Measurements from ENCODE around the gene BAIAP2. TPM values are rescaled to one million over a fixed set of nuclear protein-coding genes. Genes with fewer than 3 reads are reported as not detected.

Gene BAIAP2
- total RNA-seq, 2 experiments from 2014 or later: 5.9 to 6.3 TPM

- Mint-ChIP-seq H3K9me3 (no peaks in the 10 kb centered on the region), H3K4me1 (ENCODE audit: low read depth) (no peaks in the 10 kb centered on the region), H3K4me3 (no peak overlapping the region), H3K27me3 (peaks cover 13% of the 10 kb centered on the region), H3K27ac (no peak overlapping the region), H3K36me3 (ENCODE audit: low read depth) (no peaks in the 10 kb centered on the region)
- no peak for TF ChIP-seq CTCF (IDR thresholded peaks at IDR 0.05)
- POLR2A ChIA-PET: no interaction called here
- DNase-seq: no peak
- CTCF ChIA-PET: no interaction called here
- no peak for ATAC-seq
- intact Hi-C loops (cut with micrococcal nuclease): no loop called here
These were observed 129.7 kb downstream of the BAIAP2 start for GRCh38 chr17:81164371-81165245.

GRCh38 chr17:81165246-81166032, 130.5 kb downstream of the BAIAP2 start, which contains the start of gene PVALEF:
Gene PVALEF (plus strand): TSS chr17:81165507. CDS start chr17:81181227, 15,720 bp downstream.
- no peak for ATAC-seq
- intact Hi-C loops (cut with micrococcal nuclease): no loop called here
- no peak for DNase-seq
- H3K27me3 Mint-ChIP-seq: peaks cover 12% of the 10 kb centered on the region
- no peaks in the 10 kb centered on the region for H3K36me3 Mint-ChIP-seq (ENCODE audit: low read depth)
- no peak within 1 kb of the TSS for H3K4me3 Mint-ChIP-seq
- no peaks in the 10 kb centered on the region for H3K4me1 Mint-ChIP-seq (ENCODE audit: low read depth)
- ChIA-PET POLR2A (no interaction called here), CTCF (no interaction called here)
- H3K9me3 Mint-ChIP-seq: no peaks in the 10 kb centered on the region
- no peak for TF ChIP-seq CTCF (IDR thresholded peaks at IDR 0.05)
- no peak within 1 kb of the TSS for H3K27ac Mint-ChIP-seq

GRCh38 chr17:81166033-81166492, 131.1 kb downstream of the BAIAP2 start, which contains the start of gene AATK:
Gene AATK (minus strand): TSS chr17:81166221. CDS start chr17:81165992, 229 bp downstream.
- Mint-ChIP-seq H3K36me3 (ENCODE audit: low read depth) (no peaks in the 10 kb centered on the region), H3K27ac (no peak within 1 kb of the TSS)
- no peak for DNase-seq

More at GRCh38 chr17:81166033-81166492, 131.1 kb downstream of the BAIAP2 start, which contains the start of gene AATK:
- ATAC-seq: no peak
- Mint-ChIP-seq H3K4me1 (ENCODE audit: low read depth) (no peaks in the 10 kb centered on the region), H3K4me3 (no peak within 1 kb of the TSS), H3K9me3 (no peaks in the 10 kb centered on the region), H3K27me3 (peaks cover 12% of the 10 kb centered on the region)
- CTCF ChIA-PET: no interaction called here
- POLR2A ChIA-PET: no interaction called here
- intact Hi-C loops (cut with micrococcal nuclease): no loop called here
- no peak for TF ChIP-seq CTCF (IDR thresholded peaks at IDR 0.05)

Small RNA genes lying within 50 kb of the gene (microRNA-seq; reads per million reads assigned to microRNA genes)
- not detected for gene MIR1250 (ENCODE audit: borderline microRNAs expressed, borderline replicate concordance)
- gene MIR3065 (ENCODE audit: borderline microRNAs expressed, borderline replicate concordance): not detected
- not detected for gene MIR338 (ENCODE audit: borderline microRNAs expressed, borderline replicate concordance)
- gene MIR657 (ENCODE audit: borderline microRNAs expressed, borderline replicate concordance): not detected

Other genes with a start within 250 kb of the BAIAP2 start
- gene CHMP6, start 43.3 kb upstream of the BAIAP2 start, total RNA-seq: 10 to 100 TPM; 13.9 to 16.7 TPM
- gene PVALEF, start 130.4 kb downstream of the BAIAP2 start, total RNA-seq: not detected
- under 1 TPM; 0.63 to 0.98 TPM for gene AATK, start 131.1 kb downstream of the BAIAP2 start, total RNA-seq
- gene CEP131, start 187.8 kb downstream of the BAIAP2 start, total RNA-seq: 10 to 100 TPM in 1 of 2 experiments, 1 to 10 TPM in 1; 7.9 to 10.9 TPM
- gene TEPSIN, start 203.9 kb downstream of the BAIAP2 start, total RNA-seq: 10 to 100 TPM; 28.2 to 32.2 TPM
- 10 to 100 TPM; 72.3 to 75.4 TPM for gene NDUFAF8, start 204.2 kb downstream of the BAIAP2 start, total RNA-seq

All from activated CD8-positive, alpha-beta T cell treated with anti-CD3 and anti-CD28 coated beads for 36 hours (primary cell).